Vagina (tissue), 2 donors: ENCODE data around the gene ESRRG. TPM values are rescaled to one million over a fixed set of nuclear protein-coding genes. Genes with fewer than 3 reads are reported as not detected.
"Not testable (repeated sequence)": the region's sequence is repeated elsewhere in the genome, so short reads cannot be mapped to it uniquely, and the experiment has no call there.

Experiments used
- DNase-seq, 2 donors: peaks; one replicate each; pipeline ENCODE4 v3.0.0-alpha.2; 2017; ENCODE audit errors: extremely low spot score in 2 of 2
- H3K27ac ChIP-seq: fragments of 200-600 bp; sonication (generic); one replicate; pipeline ENCODE4 v1.5.1; 2019
- H3K27me3 ChIP-seq: fragments of 200-600 bp; sonication (generic); one replicate; pipeline ENCODE4 v1.5.1; 2019
- H3K36me3 ChIP-seq, 2 donors: fragments of 200-600 bp; sonication (generic); one replicate each; pipeline ENCODE4 v1.5.1; 2017 to 2019
- H3K4me1 ChIP-seq: fragments of 200-600 bp; sonication (generic); one replicate; pipeline ENCODE4 v1.5.1; 2019
- H3K4me3 ChIP-seq, 2 donors: fragments of 200-600 bp; sonication (generic); 1 replicate in 1 of 2; 2 replicates in 1 of 2; pipeline ENCODE4 v1.5.1; 2016 to 2019
- H3K9me3 ChIP-seq: fragments of 200-600 bp; sonication (generic); one replicate; pipeline ENCODE4 v1.5.1; 2019
- CTCF ChIP-seq, 3 experiments: fragments of 450-650 bp in 2 of 3; fragments of 200-600 bp in 1 of 3; sonication (generic) in 1 of 3; IDR thresholded peaks; one replicate each; pipeline ENCODE4 v1.5.1; 2017 to 2019; ENCODE audit warnings: antibody characterized with exemption in 3 of 3, mild to moderate bottlenecking in 2 of 3, moderate library complexity in 2 of 3
- POLR2A ChIP-seq, 2 donors: fragments of 450-650 bp; IDR thresholded peaks; one replicate each; pipeline ENCODE4 v1.6.1; 2017; ENCODE audit warnings: antibody characterized with exemption in 2 of 2, mild to moderate bottlenecking in 2 of 2, moderate library complexity in 2 of 2
- POLR2AphosphoS5 ChIP-seq, 2 donors: sonication (generic); formaldehyde crosslinking; IDR thresholded peaks; one replicate each; pipeline ENCODE4 v1.9.0; 2017; ENCODE audit warnings: antibody characterized with exemption in 2 of 2, mild to moderate bottlenecking in 2 of 2, low read depth in 1 of 2; ENCODE audit not compliant: insufficient read depth in 1 of 2
- intact Hi-C: fragments of 100-400 bp; cut with DNase I; formaldehyde crosslinking; loops from one replicate; pipeline ENCODE4 v1.15.1; 2023
- total RNA-seq: library from RNA; depleted of rRNA; stranded (reverse); fragments of >200 nt; gene quantifications from one replicate; pipeline ENCODE4 v1.2.3, GENCODE V29; 2016

Gene ESRRG
- total RNA-seq, 1 donor from 2014 or later = 0.98 TPM

GRCh38 chr1:216710598-216711333 lies 12.5 kb downstream of the ESRRG start:
- Histone ChIP-seq H3K4me3 (no peak overlapping the region), H3K9me3 (no peaks in the 10 kb centered on the region), H3K27me3 (no peaks in the 10 kb centered on the region), H3K27ac (no peak overlapping the region), H3K36me3 (no peaks in the 10 kb centered on the region), H3K4me1 (no peaks in the 10 kb centered on the region)
- DNase-seq = no peak
- intact Hi-C loops = no loop called here
- no peak for TF ChIP-seq POLR2A (IDR thresholded peaks at IDR 0.05)
- no peak for TF ChIP-seq CTCF (IDR thresholded peaks at IDR 0.05)

GRCh38 chr1:216710055-216710454 lies 13.2 kb downstream of the ESRRG start:
- intact Hi-C loops = no loop called here
- Histone ChIP-seq H3K27ac (no peak overlapping the region), H3K4me1 (no peaks in the 10 kb centered on the region), H3K27me3 (no peaks in the 10 kb centered on the region), H3K4me3 (no peak overlapping the region), H3K9me3 (no peaks in the 10 kb centered on the region), H3K36me3 (no peaks in the 10 kb centered on the region)
- no peak for DNase-seq
- TF ChIP-seq POLR2A (IDR thresholded peaks at IDR 0.05) = no peak
- no peak for TF ChIP-seq CTCF (IDR thresholded peaks at IDR 0.05)
- TF ChIP-seq POLR2AphosphoS5 (IDR thresholded peaks at IDR 0.05; ENCODE audit: insufficient read depth in 1 of 2, low read depth in 1 of 2) = no peak

- TF ChIP-seq POLR2AphosphoS5 (IDR thresholded peaks at IDR 0.05; ENCODE audit: insufficient read depth in 1 of 2, low read depth in 1 of 2) (no peak), CTCF (IDR thresholded peaks at IDR 0.05) (no peak), POLR2A (IDR thresholded peaks at IDR 0.05) (no peak)
- H3K9me3 ChIP-seq = no peaks in the 10 kb centered on the region
- H3K36me3 ChIP-seq = no peaks in the 10 kb centered on the region
- H3K4me1 ChIP-seq = no peaks in the 10 kb centered on the region
- intact Hi-C loops = no loop called here
- DNase-seq = no peak
- no peak overlapping the region for H3K27ac ChIP-seq
- H3K27me3 ChIP-seq = no peaks in the 10 kb centered on the region
- no peak overlapping the region for H3K4me3 ChIP-seq
Observed at GRCh38 chr1:216705676-216706075, 17.6 kb downstream of the ESRRG start.

- H3K27me3 ChIP-seq, H3K36me3 ChIP-seq, H3K9me3 ChIP-seq, H3K4me1 ChIP-seq, H3K27ac ChIP-seq, DNase-seq, intact Hi-C loops, H3K4me3 ChIP-seq: not testable (repeated sequence)
Observed at GRCh38 chr1:216704065-216704464, 19.2 kb downstream of the ESRRG start.

- no peaks in the 10 kb centered on the region for H3K36me3 ChIP-seq
- H3K4me3 ChIP-seq = no peak overlapping the region
- DNase-seq = no peak
- no peaks in the 10 kb centered on the region for H3K9me3 ChIP-seq
- no peaks in the 10 kb centered on the region for H3K4me1 ChIP-seq
- intact Hi-C loops = no loop called here
- TF ChIP-seq CTCF (IDR thresholded peaks at IDR 0.05) (no peak), POLR2A (IDR thresholded peaks at IDR 0.05) (no peak)
- no peak overlapping the region for H3K27ac ChIP-seq
- no peaks in the 10 kb centered on the region for H3K27me3 ChIP-seq
Observed at GRCh38 chr1:216702170-216702569, 21.1 kb downstream of the ESRRG start.
